Measurements from ENCODE around the gene LRRC4B. TPM values are rescaled to one million over a fixed set of nuclear protein-coding genes. Genes with fewer than 3 reads are reported as not detected.
"Not testable (repeated sequence)": the region's sequence is repeated elsewhere in the genome, so short reads cannot be mapped to it uniquely, and the experiment has no call there.

Gene LRRC4B
- polyA plus RNA-seq, 3 donors = 19.6 to 27.6 (median 22.7) TPM

GRCh38 chr19:50580970-50581634 lies 12.9 kb upstream of the LRRC4B start:
- DNase-seq = peak; percentile 38

GRCh38 chr19:50580240-50580639 lies 12.0 kb upstream of the LRRC4B start:
- DNase-seq = no peak

- not testable (repeated sequence) for DNase-seq
Measured at GRCh38 chr19:50576769-50577168, 8.5 kb upstream of the LRRC4B start.

- no peak for DNase-seq
Measured at GRCh38 chr19:50573741-50574461, 5.7 kb upstream of the LRRC4B start.

- DNase-seq = no peak
Measured at GRCh38 chr19:50570997-50571396, 2.8 kb upstream of the LRRC4B start.

- DNase-seq = no peak
Measured at GRCh38 chr19:50569938-50570540, 1.8 kb upstream of the LRRC4B start.

GRCh38 chr19:50568728-50569698 lies 778 bp upstream of the LRRC4B start:
- DNase-seq = no peak

GRCh38 chr19:50567052-50567841 lies 988 bp downstream of the LRRC4B start:
- no peak for DNase-seq

GRCh38 chr19:50565984-50566903 lies 2.0 kb downstream of the LRRC4B start:
- peak; percentile 29 for DNase-seq

DNA sequence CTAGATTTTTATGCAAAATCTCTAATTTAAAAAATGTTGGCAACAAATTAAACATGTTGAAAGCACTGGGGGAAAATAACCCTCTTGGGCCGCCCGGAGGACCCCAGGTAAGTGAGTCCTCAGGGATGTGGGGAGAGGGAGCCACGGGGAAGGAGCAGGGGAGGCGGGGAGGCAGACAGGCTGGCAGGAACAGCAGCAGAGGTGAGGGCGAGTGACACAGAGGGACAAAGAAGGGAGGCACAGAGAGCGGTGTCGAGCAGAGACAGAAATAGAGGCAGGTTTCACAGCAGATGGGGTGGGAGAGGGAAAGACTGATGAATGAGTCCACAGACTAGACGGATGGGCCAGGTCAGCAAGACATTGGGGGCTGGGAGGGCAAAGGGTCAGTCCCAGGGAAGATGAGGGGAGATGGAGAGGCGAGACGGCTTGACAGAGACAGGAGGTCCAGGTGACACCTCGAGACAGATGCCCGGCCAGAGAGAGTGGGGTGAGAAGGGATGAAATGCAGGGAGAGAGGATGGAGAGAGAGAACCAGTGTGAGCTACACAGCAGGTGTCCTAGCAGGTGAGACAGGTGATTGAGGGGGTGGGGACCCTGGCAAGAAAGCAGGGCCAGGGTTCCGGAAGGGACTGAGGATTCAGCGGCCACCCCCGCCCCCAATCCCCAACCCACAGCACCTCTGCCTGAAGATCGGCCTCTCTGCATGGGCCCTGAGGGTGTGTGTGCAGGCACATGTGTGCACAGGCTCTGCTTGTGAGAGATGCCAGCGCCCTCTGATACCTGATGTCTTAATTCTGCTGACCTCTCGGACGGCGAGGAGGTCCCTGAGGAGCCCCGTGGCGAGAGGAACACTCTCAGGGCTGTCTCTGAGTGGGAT lies 3.8 kb downstream of the LRRC4B start:
- DNase-seq = no peak

DNA sequence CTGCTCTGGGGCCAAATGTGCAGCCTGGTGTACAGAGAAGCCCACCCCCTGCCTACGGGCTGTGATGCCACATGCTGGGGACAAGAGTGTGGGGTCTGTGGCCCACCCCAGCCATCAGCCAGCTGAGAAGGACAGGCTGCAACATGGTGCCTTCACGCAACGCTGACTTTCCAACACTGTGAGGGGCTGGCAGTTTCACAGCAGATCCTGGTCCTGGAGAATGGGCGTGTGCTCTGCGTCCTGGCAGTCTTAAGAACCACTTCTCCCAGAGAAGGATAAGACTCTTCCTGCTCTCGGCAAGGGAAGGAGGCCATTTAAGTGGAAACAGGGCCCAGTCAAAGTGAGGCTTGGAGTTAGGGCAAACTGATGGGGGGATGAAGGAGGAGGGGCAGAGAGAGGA lies 4.6 kb downstream of the LRRC4B start:
- no peak for DNase-seq

- DNase-seq = no peak
Measured at GRCh38 chr19:50562996-50563395, 5.2 kb downstream of the LRRC4B start.

DNA sequence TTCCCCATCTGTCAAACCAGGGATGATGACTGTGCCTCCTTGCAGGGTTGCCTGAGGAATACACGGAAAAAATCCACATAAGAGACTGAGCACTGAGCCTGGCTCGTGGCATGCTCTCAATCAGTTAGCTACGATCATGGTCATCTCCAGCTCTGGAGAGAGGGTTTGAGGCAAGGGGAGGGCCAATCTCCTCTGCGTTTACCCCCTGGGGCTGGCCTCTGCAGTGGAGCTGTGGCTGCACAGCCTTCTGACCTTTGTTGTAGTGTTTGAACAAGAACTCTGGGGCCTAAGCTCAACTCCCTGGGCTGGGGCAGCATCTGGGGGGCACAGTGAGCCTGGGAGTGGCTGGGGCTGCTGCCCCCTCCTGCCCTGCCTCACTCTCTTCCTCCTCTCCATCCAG lies 5.9 kb downstream of the LRRC4B start:
- no peak for DNase-seq

- no peak for DNase-seq
Measured at GRCh38 chr19:50559636-50560035, 8.6 kb downstream of the LRRC4B start.

- DNase-seq = no peak
Measured at GRCh38 chr19:50558449-50558848, 9.8 kb downstream of the LRRC4B start.

DNA sequence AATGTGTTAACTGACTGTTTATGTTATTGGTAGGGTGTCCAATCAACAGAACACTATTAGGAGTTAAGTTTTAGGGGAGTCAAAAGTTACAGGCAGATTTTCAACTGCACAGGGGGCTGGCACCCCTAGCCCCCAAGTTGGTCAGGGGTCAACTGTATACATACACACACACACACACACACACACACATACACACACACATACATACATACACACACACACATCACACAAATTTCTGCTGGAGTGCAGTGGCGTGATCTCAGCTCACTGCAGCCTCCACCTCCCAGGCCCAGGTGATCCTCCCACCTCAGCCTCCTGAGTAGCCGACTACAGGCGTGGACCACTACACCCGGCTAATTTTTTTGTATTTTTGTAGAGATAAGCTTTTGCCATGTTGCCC lies 10.2 kb downstream of the LRRC4B start:
- no peak for DNase-seq

- DNase-seq = no peak
Measured at GRCh38 chr19:50557009-50557613, 11.1 kb downstream of the LRRC4B start.

- DNase-seq = peak; percentile 86
Measured at GRCh38 chr19:50556282-50557008, 11.8 kb downstream of the LRRC4B start.

Measured in renal pelvis (tissue), 4 donors.